Esophagus squamous epithelium (tissue), 5 donors: ENCODE measurements around the gene ELF4. TPM values are rescaled to one million over a fixed set of nuclear protein-coding genes. Genes with fewer than 3 reads are reported as not detected.

Experiments used
- DNase-seq: peaks from one replicate; lab custom pipeline; 2025; lab: John Stamatoyannopoulos, UW
- H3K27ac ChIP-seq, 4 donors: fragments of 200-600 bp; sonication (generic); one replicate each; pipeline ENCODE4 v1.5.1; 2016 to 2019; ENCODE audit warnings: mild to moderate bottlenecking in 1 of 4
- H3K27me3 ChIP-seq, 4 donors: fragments of 200-600 bp; sonication (generic); 1 replicate in 3 of 4; 2 replicates in 1 of 4; pipeline versions ENCODE4 v1.5.1 to v1.6.0; 2017 to 2021; ENCODE audit warnings: antibody characterized with exemption in 1 of 4
- H3K36me3 ChIP-seq, 3 donors: fragments of 200-600 bp; sonication (generic); one replicate each; pipeline ENCODE4 v1.5.1; 2016 to 2019
- H3K4me1 ChIP-seq, 3 donors: fragments of 200-600 bp; sonication (generic); one replicate each; pipeline ENCODE4 v1.5.1; 2017 to 2019
- H3K4me3 ChIP-seq, 4 donors: fragments of 200-600 bp; sonication (generic); 1 replicate in 3 of 4; 2 replicates in 1 of 4; pipeline ENCODE4 v1.5.1; 2016 to 2019; ENCODE audit warnings: mild to moderate bottlenecking in 2 of 4, moderate library complexity in 1 of 4
- H3K9me3 ChIP-seq, 3 donors: fragments of 200-600 bp; sonication (generic); one replicate each; pipeline ENCODE4 v1.5.1; 2016 to 2019
- CTCF ChIP-seq, 6 experiments: fragments of 450-650 bp in 4 of 6; fragments of 200-600 bp in 2 of 6; sonication (generic) in 2 of 6; IDR thresholded peaks; one replicate each; pipeline ENCODE4 v1.5.1; 2016 to 2019; ENCODE audit warnings: antibody characterized with exemption in 6 of 6, mild to moderate bottlenecking in 4 of 6, moderate library complexity in 4 of 6
- POLR2A ChIP-seq, 4 donors: fragments of 450-650 bp; IDR thresholded peaks; one replicate each; pipeline ENCODE4 v1.6.1; 2017; ENCODE audit warnings: antibody characterized with exemption in 4 of 4, mild to moderate bottlenecking in 4 of 4, moderate library complexity in 3 of 4
- WGBS, 2 donors: methylation state at CpG; one replicate each; pipeline ENCODE4 v1.1.5; 2018; 5-methylcytosine and 5-hydroxymethylcytosine counted together
- intact Hi-C: fragments of 100-400 bp; cut with DNase I; formaldehyde crosslinking; loops from one replicate; pipeline ENCODE4 v1.15.0; 2022
- total RNA-seq, 4 donors: library from RNA; depleted of rRNA; stranded (reverse); fragments of >200 nt; gene quantifications; one replicate each; pipeline ENCODE4 v1.1.0, GENCODE V29; 2016
- donor health status: DM: yes; HTN: yes; CAD: no.

Gene ELF4
- total RNA-seq, 4 donors from 2014 or later: 9.2 to 14.1 (median 12.5) TPM

GRCh38 chrX:130114141-130114588 is 3.9 kb upstream of the ELF4 start:
- Histone ChIP-seq H3K36me3 (no peaks in the 10 kb centered on the region), H3K4me3 (no peak overlapping the region), H3K9me3 (no peaks in the 10 kb centered on the region), H3K4me1 (peaks cover 4 to 44% (median 9%) of the 10 kb centered on the region in 3 donors), H3K27me3 (no peaks in the 10 kb centered on the region), H3K27ac (no peak overlapping the region)
- DNase-seq: no peak
- TF ChIP-seq POLR2A (IDR thresholded peaks at IDR 0.05) (no peak), CTCF (IDR thresholded peaks at IDR 0.05) (no peak)
- 64% methylated on average over 6 of the region's 9 CpGs; no CpG with 5 or more reads in 1 of the 2 donors for WGBS, 2 donors
- intact Hi-C loops: no loop called here

- no peak for DNase-seq
- WGBS, 2 donors: 33 to 70% methylated on average over 2 to 35 of the region's 43 CpGs
- no peaks in the 10 kb centered on the region for H3K9me3 ChIP-seq
- no peaks in the 10 kb centered on the region for H3K27me3 ChIP-seq
- no peaks in the 10 kb centered on the region for H3K36me3 ChIP-seq
- H3K4me3 ChIP-seq: peak overlapping the region; percentile 63 to 77 (median 74)
- peak overlapping the region; percentile 88 to 96 (median 94) for H3K27ac ChIP-seq
- peaks cover 9 to 57% (median 16%) of the 10 kb centered on the region in 3 donors for H3K4me1 ChIP-seq
- intact Hi-C loops: no loop called here
- no peak for TF ChIP-seq POLR2A (IDR thresholded peaks at IDR 0.05)
- no peak for TF ChIP-seq CTCF (IDR thresholded peaks at IDR 0.05)
These were observed 1.2 kb upstream of the ELF4 start for GRCh38 chrX:130111220-130112154.

GRCh38 chrX:130109429-130110378 is 593 bp downstream of the ELF4 start:
- H3K4me3 ChIP-seq: peak overlapping the region; percentile 63 to 77 (median 74)
- no peaks in the 10 kb centered on the region for H3K27me3 ChIP-seq
- 0 to 25% methylated on average over 2 to 27 of the region's 81 CpGs for WGBS, 2 donors
- intact Hi-C loops: no loop called here
- H3K27ac ChIP-seq: peak overlapping the region; percentile 88 to 96 (median 94)
- no peaks in the 10 kb centered on the region for H3K9me3 ChIP-seq
- DNase-seq: no peak
- H3K4me1 ChIP-seq: peaks cover 9 to 75% (median 29%) of the 10 kb centered on the region in 3 donors
- H3K36me3 ChIP-seq: no peaks in the 10 kb centered on the region
- TF ChIP-seq CTCF (IDR thresholded peaks at IDR 0.05): no peak
- TF ChIP-seq POLR2A (IDR thresholded peaks at IDR 0.05): peak in 1 of 4 donors; percentile 26

- WGBS, 2 donors: 4 to 36% methylated on average over 4 of the region's 9 CpGs
- DNase-seq: no peak
These were observed 1.5 kb downstream of the ELF4 start for GRCh38 chrX:130108647-130109428.

More at GRCh38 chrX:130108647-130109428, 1.5 kb downstream of the ELF4 start:
- no peaks in the 10 kb centered on the region for H3K27me3 ChIP-seq
- peak in 1 of 4 donors; percentile 20 for TF ChIP-seq POLR2A (IDR thresholded peaks at IDR 0.05)
- TF ChIP-seq CTCF (IDR thresholded peaks at IDR 0.05): no peak
- H3K36me3 ChIP-seq: no peaks in the 10 kb centered on the region
- peak overlapping the region; percentile 63 to 77 (median 74) for H3K4me3 ChIP-seq
- no peaks in the 10 kb centered on the region for H3K9me3 ChIP-seq
- H3K4me1 ChIP-seq: peaks cover 9 to 74% (median 29%) of the 10 kb centered on the region in 3 donors
- H3K27ac ChIP-seq: peak overlapping the region; percentile 88 to 96 (median 94)
- intact Hi-C loops: no loop called here
